Endothelial cell of umbilical vein (primary cell): Measurements from ENCODE around the gene DLGAP4. TPM values are rescaled to one million over a fixed set of nuclear protein-coding genes. Genes with fewer than 3 reads are reported as not detected.

Experiments
- BruUV-seq: library from RNA; stranded (reverse); fragments of 400-500 nt; replicated peaks from 2 replicates; lab custom pipeline; 2021; lab: Mats Ljungman, UMichigan
- CTCF ChIA-PET: fragments of 300-600, 350-600 bp; sonication (Branson Sonifier 250); formaldehyde crosslinking; loops from one replicate; lab custom pipeline; 2021; ENCODE audit warnings: antibody characterized with exemption, inconsistent platforms; lab: Charles Lee
- POLR2A ChIA-PET: fragments of 300-600, 350-600 bp; sonication (Branson Sonifier 250); formaldehyde crosslinking; loops from one replicate; lab custom pipeline; 2021; ENCODE audit warnings: antibody characterized with exemption, inconsistent platforms; lab: Charles Lee
- DNase-seq: peaks from one replicate; pipeline ENCODE4 v3.0.0-alpha.2; 2011; ENCODE audit warnings: low read depth, low spot score
- FAIRE-seq: peaks from 2 replicates; lab custom pipeline; 2011; peaks lifted over from hg19 to GRCh38; lab: Jason Lieb, UNC
- H2AFZ ChIP-seq: 2 replicates; pipeline ENCODE4 v1.6.0; 2012; ENCODE audit warnings: low read depth, low read length, control low read depth, inconsistent platforms
- H3K27ac ChIP-seq: 2 replicates; pipeline ENCODE4 v1.5.1; 2011; ENCODE audit warnings: low read depth, mild to moderate bottlenecking, control low read depth, low read length, moderate library complexity; ENCODE audit not compliant: insufficient read depth
- H3K27me3 ChIP-seq, 2 experiments: 2 replicates each; pipeline versions ENCODE4 v1.6.0 to v1.6.1; 2011; ENCODE audit warnings: low read length in 2 of 2, mixed read lengths in 1 of 2; ENCODE audit not compliant: control insufficient read depth in 2 of 2, insufficient read depth in 2 of 2
- H3K36me3 ChIP-seq, 2 experiments: 2 replicates in 1 of 2; 3 replicates in 1 of 2; pipeline ENCODE4 v1.5.1; 2011; ENCODE audit warnings: low read length in 2 of 2, mild to moderate bottlenecking in 1 of 2, moderate library complexity in 1 of 2; ENCODE audit not compliant: control insufficient read depth in 2 of 2, insufficient read depth in 2 of 2; ENCODE audit errors: extremely low read depth in 1 of 2
- H3K4me1 ChIP-seq: 3 replicates; pipeline ENCODE4 v1.5.1; 2011; ENCODE audit warnings: mild to moderate bottlenecking, low read length; ENCODE audit not compliant: control insufficient read depth, insufficient read depth; ENCODE audit errors: extremely low read depth
- H3K4me2 ChIP-seq: 2 replicates; pipeline ENCODE4 v1.6.1; 2011; ENCODE audit warnings: low read length, control low read depth, mixed read lengths; ENCODE audit not compliant: insufficient read depth
- H3K4me3 ChIP-seq, 3 experiments: fragments of 200-600 bp in 1 of 3; sonication (generic), shearing (Covaris generic) in 1 of 3; replicated peaks in 1 of 3; 2 replicates each; pipeline ENCODE4 v1.5.1; 2011 to 2016; ENCODE audit warnings: control low read depth in 3 of 3, low read length in 3 of 3, mild to moderate bottlenecking in 2 of 3, inconsistent platforms in 1 of 3, low read depth in 1 of 3, moderate library complexity in 1 of 3; ENCODE audit not compliant: insufficient read depth in 1 of 3
- H3K79me2 ChIP-seq: 2 replicates; pipeline ENCODE4 v1.6.0; 2012; ENCODE audit warnings: low read length, inconsistent platforms; ENCODE audit not compliant: control insufficient read depth, insufficient read depth
- H3K9ac ChIP-seq: replicated peaks from 2 replicates; pipeline ENCODE3; 2011; ENCODE audit warnings: low read length, control low read depth; ENCODE audit not compliant: insufficient read depth; ENCODE audit errors: extremely low read depth
- H3K9me1 ChIP-seq: replicated peaks from 3 replicates; pipeline ENCODE4 v1.6.0; 2011; ENCODE audit warnings: mild to moderate bottlenecking, low read length; ENCODE audit not compliant: control insufficient read depth, insufficient read depth; ENCODE audit errors: extremely low read depth
- H3K9me3 ChIP-seq: replicated peaks from 2 replicates; pipeline ENCODE4 v1.5.1; 2012; ENCODE audit warnings: low read length, inconsistent platforms; ENCODE audit not compliant: control insufficient read depth, insufficient read depth
- H4K20me1 ChIP-seq: replicated peaks from 2 replicates; pipeline ENCODE3; 2011; ENCODE audit warnings: mild to moderate bottlenecking, low read length; ENCODE audit not compliant: control insufficient read depth, insufficient read depth; ENCODE audit errors: extremely low read depth
- CTCF ChIP-seq, 2 donors: IDR thresholded peaks; 1 replicate in 1 of 2; 2 replicates in 1 of 2; pipeline ENCODE4 v1.5.1; 2011; ENCODE audit warnings: low read length in 2 of 2, mild to moderate bottlenecking in 2 of 2, moderate library complexity in 2 of 2, control low read depth in 1 of 2, inconsistent platforms in 1 of 2, low read depth in 1 of 2; ENCODE audit not compliant: insufficient read depth in 1 of 2; ENCODE audit errors: extremely low read depth in 1 of 2
- EZH2 ChIP-seq: IDR thresholded peaks from 2 replicates; pipeline ENCODE4 v1.6.1; 2012; ENCODE audit warnings: borderline replicate concordance, low read depth, mild to moderate bottlenecking, moderate library complexity, low read length, inconsistent platforms; ENCODE audit not compliant: severe bottlenecking
- FOS ChIP-seq: IDR thresholded peaks from 2 replicates; pipeline ENCODE4 v1.6.1; 2011; ENCODE audit warnings: mild to moderate bottlenecking, low read length, moderate library complexity, borderline replicate concordance; ENCODE audit not compliant: insufficient read depth
- GATA2 ChIP-seq: IDR thresholded peaks from 2 replicates; pipeline ENCODE4 v1.7.0; 2011; ENCODE audit warnings: low read depth, mild to moderate bottlenecking, moderate library complexity, mixed read lengths, low read length; ENCODE audit not compliant: insufficient read length, insufficient read depth
- JUN ChIP-seq: IDR thresholded peaks from 2 replicates; pipeline ENCODE4 v1.6.1; 2011; ENCODE audit warnings: borderline replicate concordance, low read depth; ENCODE audit not compliant: insufficient read length, insufficient read depth
- MYC ChIP-seq: IDR thresholded peaks from one replicate; pipeline ENCODE4 v1.6.1; 2011; ENCODE audit warnings: mild to moderate bottlenecking, low read depth, low read length
- POLR2A ChIP-seq: IDR thresholded peaks from 2 replicates; pipeline ENCODE4 v1.6.1; 2012; ENCODE audit warnings: low read depth, mild to moderate bottlenecking, control low read depth, low read length
- POLR2AphosphoS5 ChIP-seq: IDR thresholded peaks from 2 replicates; pipeline ENCODE4 v1.6.1; 2012; ENCODE audit warnings: low read depth, mild to moderate bottlenecking, control low read depth, low read length, moderate library complexity; ENCODE audit not compliant: insufficient read depth
- dilution Hi-C: fragments of 300-500 bp; cut with MboI; formaldehyde crosslinking; loops from one replicate; pipeline ENCODE4 v1.15.0; 2019; ENCODE audit warnings: low sequenced_read_pairs; ENCODE audit not compliant: extremely low pct_ligation_motif_present
- intact Hi-C: fragments of 100-400 bp; cut with micrococcal nuclease; formaldehyde crosslinking; loops from one replicate; pipeline ENCODE4 v1.10.0; 2022
- polyA plus RNA-seq, 4 experiments: library from polyadenylated mRNA; depleted of rRNA in 3 of 4; stranded (reverse) in 3 of 4; unstranded in 1 of 4; fragments of >200 nt; gene quantifications; 2 replicates each; pipeline versions ENCODE4 v1.2.1 to v1.2.3, GENCODE V29; 2011 to 2012; ENCODE audit warnings: missing spikeins in 1 of 4
- total RNA-seq: library from RNA; stranded (reverse); gene quantifications from 2 replicates; pipeline ENCODE4 v1.2.3, GENCODE V29; 2021
- TF ChIP-seq, protein P1 (sequence below): IDR thresholded peaks from 2 replicates; pipeline ENCODE4 v1.6.1; 2011; ENCODE audit not compliant: insufficient read depth, insufficient read length

The DLGAP4 gene
- total and polyA plus RNA-seq, 2 donors (not counting 3 experiments of a cell fraction or from before 2014, with no cell fraction given) = 57.5 to 125 TPM

GRCh38 chr20:36572701-36573102 lies 266.6 kb downstream of the DLGAP4 start:
- peak; percentile 48 for FAIRE-seq
- peak overlapping the region; percentile 40 for H3K27ac ChIP-seq
- H3K4me1 ChIP-seq = peaks cover 24% of the 10 kb centered on the region
- no peak for TF ChIP-seq CTCF (IDR thresholded peaks at IDR 0.05; ENCODE audit: extremely low read depth in 1 of 2, insufficient read depth in 1 of 2, low read depth in 1 of 2, low read length in 2 of 2)
- TF ChIP-seq EZH2 = no peak
- TF ChIP-seq, protein P1, sequence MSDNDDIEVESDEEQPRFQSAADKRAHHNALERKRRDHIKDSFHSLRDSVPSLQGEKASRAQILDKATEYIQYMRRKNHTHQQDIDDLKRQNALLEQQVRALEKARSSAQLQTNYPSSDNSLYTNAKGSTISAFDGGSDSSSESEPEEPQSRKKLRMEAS = no peak
- TF ChIP-seq POLR2A = no peak
- no peak for TF ChIP-seq GATA2
- no peak for TF ChIP-seq JUN
- TF ChIP-seq POLR2AphosphoS5 = no peak
- TF ChIP-seq MYC = no peak
- no peak for TF ChIP-seq FOS
- intact Hi-C loops (loop anchor here (1.0 to 2.0 kb wide), 4 partner anchors 16 to 200 kb away; partner anchors contain the start of genes DSN1 and RAB5IF), dilution Hi-C loops (no loop called here)
- H3K9ac ChIP-seq = peak overlapping the region; percentile 66
- H3K9me3 ChIP-seq = no peaks in the 10 kb centered on the region
- no peaks in the 10 kb centered on the region for H3K9me1 ChIP-seq
- H2AFZ ChIP-seq = peak overlapping the region; percentile 98
- ChIA-PET POLR2A (interaction anchor here (0.6 kb wide), 3 partner anchors 13 to 1461 kb away, joined by 3 read pairs; no protein-coding TSS in a partner anchor), CTCF (interaction anchor here (2.0 kb wide), 1 partner anchor 33 kb away, joined by 9 read pairs; the partner anchor contains the start of gene RAB5IF)
- TSS peak; percentile 73 for BruUV-seq
- H3K4me3 ChIP-seq = peak overlapping the region; percentile 13 to 45 (median 23)
- H3K27me3 ChIP-seq = no peaks in the 10 kb centered on the region
- no peak for DNase-seq
- H3K4me2 ChIP-seq = peak overlapping the region; percentile 80
- no peaks in the 10 kb centered on the region for H4K20me1 ChIP-seq
- no peaks in the 10 kb centered on the region for H3K36me3 ChIP-seq
- peaks cover 28% of the 10 kb centered on the region for H3K79me2 ChIP-seq
